ENCODE measurements around the gene NPLOC4.
"Not testable (repeated sequence)": the region's sequence is repeated elsewhere in the genome, so short reads cannot be mapped to it uniquely, and the experiment has no call there.

Gene NPLOC4

GRCh38 chr17:81531998-81532404 lies 104.9 kb downstream of the NPLOC4 start:
- DNase-seq; in situ Hi-C loops (cut with HindIII; ENCODE audit: low pct_ligation_motif_present, low pct_unique_long_range_greater_than_20kb, low sequenced_read_pairs): not testable (repeated sequence)

GRCh38 chr17:81531013-81531412 lies 105.9 kb downstream of the NPLOC4 start:
- DNase-seq = not testable (repeated sequence)

GRCh38 chr17:81529437-81529803 lies 107.5 kb downstream of the NPLOC4 start:
- DNase-seq = no peak
- in situ Hi-C loops (cut with HindIII; ENCODE audit: low pct_ligation_motif_present, low pct_unique_long_range_greater_than_20kb, low sequenced_read_pairs) = no loop called here

More at GRCh38 chr17:81531013-81531412, 105.9 kb downstream of the NPLOC4 start:
- in situ Hi-C loops (cut with HindIII; ENCODE audit: low pct_ligation_motif_present, low pct_unique_long_range_greater_than_20kb, low sequenced_read_pairs) = not testable (repeated sequence)

- no peak for DNase-seq
- in situ Hi-C loops (cut with HindIII; ENCODE audit: low pct_ligation_motif_present, low pct_unique_long_range_greater_than_20kb, low sequenced_read_pairs) = no loop called here
Measured at GRCh38 chr17:81528651-81529436, 108.1 kb downstream of the NPLOC4 start.

- in situ Hi-C loops (cut with HindIII; ENCODE audit: low pct_ligation_motif_present, low pct_unique_long_range_greater_than_20kb, low sequenced_read_pairs) = no loop called here
- DNase-seq = no peak
Measured at GRCh38 chr17:81528384-81528650, 108.6 kb downstream of the NPLOC4 start.

- in situ Hi-C loops (cut with HindIII; ENCODE audit: low pct_ligation_motif_present, low pct_unique_long_range_greater_than_20kb, low sequenced_read_pairs) = no loop called here
- no peak for DNase-seq
Measured at GRCh38 chr17:81527591-81528383, 109.1 kb downstream of the NPLOC4 start, which contains the start of gene FSCN2. TSS of gene FSCN2 (plus strand) at chr17:81528377. CDS start at chr17:81528532, 155 bp downstream.

- DNase-seq = no peak
- in situ Hi-C loops (cut with HindIII; ENCODE audit: low pct_ligation_motif_present, low pct_unique_long_range_greater_than_20kb, low sequenced_read_pairs) = no loop called here
Measured at GRCh38 chr17:81526662-81527571, 110.0 kb downstream of the NPLOC4 start.

- DNase-seq = no peak
- in situ Hi-C loops (cut with HindIII; ENCODE audit: low pct_ligation_motif_present, low pct_unique_long_range_greater_than_20kb, low sequenced_read_pairs) = no loop called here
Measured at GRCh38 chr17:81524865-81525159, 112.1 kb downstream of the NPLOC4 start.

- in situ Hi-C loops (cut with HindIII; ENCODE audit: low pct_ligation_motif_present, low pct_unique_long_range_greater_than_20kb, low sequenced_read_pairs) = no loop called here
- no peak for DNase-seq
Measured at GRCh38 chr17:81524039-81524864, 112.7 kb downstream of the NPLOC4 start.

- in situ Hi-C loops (cut with HindIII; ENCODE audit: low pct_ligation_motif_present, low pct_unique_long_range_greater_than_20kb, low sequenced_read_pairs) = no loop called here
- DNase-seq = peak; percentile 59
Measured at GRCh38 chr17:81523402-81524038, 113.4 kb downstream of the NPLOC4 start.

- in situ Hi-C loops (cut with HindIII; ENCODE audit: low pct_ligation_motif_present, low pct_unique_long_range_greater_than_20kb, low sequenced_read_pairs) = no loop called here
- peak; percentile 78 for DNase-seq
Measured at GRCh38 chr17:81522491-81523401, 114.2 kb downstream of the NPLOC4 start.

- no peak for DNase-seq
- in situ Hi-C loops (cut with HindIII; ENCODE audit: low pct_ligation_motif_present, low pct_unique_long_range_greater_than_20kb, low sequenced_read_pairs) = no loop called here
Measured at GRCh38 chr17:81520021-81520901, 116.7 kb downstream of the NPLOC4 start.

- DNase-seq = peak; percentile 46
- in situ Hi-C loops (cut with HindIII; ENCODE audit: low pct_ligation_motif_present, low pct_unique_long_range_greater_than_20kb, low sequenced_read_pairs) = no loop called here
Measured at GRCh38 chr17:81519284-81520020, 117.5 kb downstream of the NPLOC4 start.

GRCh38 chr17:81518785-81519283 lies 118.1 kb downstream of the NPLOC4 start:
- in situ Hi-C loops (cut with HindIII; ENCODE audit: low pct_ligation_motif_present, low pct_unique_long_range_greater_than_20kb, low sequenced_read_pairs) = no loop called here
- DNase-seq = peak; percentile 51

- in situ Hi-C loops (cut with HindIII; ENCODE audit: low pct_ligation_motif_present, low pct_unique_long_range_greater_than_20kb, low sequenced_read_pairs) = no loop called here
- DNase-seq = no peak
Measured at GRCh38 chr17:81518113-81518784, 118.7 kb downstream of the NPLOC4 start.

All from ACHN (cell line).